Measurements from ENCODE around the gene UBAC2.

DNA sequence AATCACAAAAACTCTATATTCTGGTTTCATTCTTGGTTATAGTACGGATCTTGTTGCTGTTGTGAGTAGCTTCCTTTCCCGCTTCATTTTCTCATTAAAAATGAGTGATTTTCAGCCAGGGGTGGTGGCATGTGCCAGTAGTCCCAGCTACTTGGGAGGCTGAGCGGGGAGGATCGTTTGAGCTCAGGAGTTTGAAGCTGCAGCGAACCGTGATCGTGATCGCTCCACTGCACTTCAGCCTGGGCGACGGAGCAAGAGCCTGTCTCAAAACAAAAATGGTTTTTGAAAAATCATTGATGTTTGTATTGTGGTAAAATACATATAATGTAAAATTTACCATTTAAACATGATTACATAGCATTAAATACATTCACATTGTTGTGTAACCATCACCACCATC lies 229.0 kb downstream of the UBAC2 start:
- TF ChIP-seq, protein P1, sequence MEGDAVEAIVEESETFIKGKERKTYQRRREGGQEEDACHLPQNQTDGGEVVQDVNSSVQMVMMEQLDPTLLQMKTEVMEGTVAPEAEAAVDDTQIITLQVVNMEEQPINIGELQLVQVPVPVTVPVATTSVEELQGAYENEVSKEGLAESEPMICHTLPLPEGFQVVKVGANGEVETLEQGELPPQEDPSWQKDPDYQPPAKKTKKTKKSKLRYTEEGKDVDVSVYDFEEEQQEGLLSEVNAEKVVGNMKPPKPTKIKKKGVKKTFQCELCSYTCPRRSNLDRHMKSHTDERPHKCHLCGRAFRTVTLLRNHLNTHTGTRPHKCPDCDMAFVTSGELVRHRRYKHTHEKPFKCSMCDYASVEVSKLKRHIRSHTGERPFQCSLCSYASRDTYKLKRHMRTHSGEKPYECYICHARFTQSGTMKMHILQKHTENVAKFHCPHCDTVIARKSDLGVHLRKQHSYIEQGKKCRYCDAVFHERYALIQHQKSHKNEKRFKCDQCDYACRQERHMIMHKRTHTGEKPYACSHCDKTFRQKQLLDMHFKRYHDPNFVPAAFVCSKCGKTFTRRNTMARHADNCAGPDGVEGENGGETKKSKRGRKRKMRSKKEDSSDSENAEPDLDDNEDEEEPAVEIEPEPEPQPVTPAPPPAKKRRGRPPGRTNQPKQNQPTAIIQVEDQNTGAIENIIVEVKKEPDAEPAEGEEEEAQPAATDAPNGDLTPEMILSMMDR (IDR thresholded peaks at IDR 0.05) = no peak
- TF ChIP-seq POLR2AphosphoS5 (IDR thresholded peaks at IDR 0.05) = no peak

Measured in suprapubic skin (tissue), 3 donors.